ENCODE data around the gene EDEM2. TPM values are rescaled to one million over a fixed set of nuclear protein-coding genes. Genes with fewer than 3 reads are reported as not detected.
A peak's percentile ranks its signal among the peaks of the same experiment; 100 is the strongest.

Gene EDEM2
- total and polyA plus RNA-seq, 9 donors = 6.4 to 19.4 (median 13.4) TPM

- H3K36me3 ChIP-seq = no peaks in the 10 kb centered on the region
- no peaks in the 10 kb centered on the region for H3K27me3 ChIP-seq
- peaks cover 6% of the 10 kb centered on the region for H3K4me1 ChIP-seq (ENCODE audit: insufficient read depth)
- H3K9me3 ChIP-seq = no peaks in the 10 kb centered on the region
- 46 to 62% (median 56%) methylated on average over 6 of the region's 6 CpGs for WGBS, 3 donors
- TF ChIP-seq EP300 (IDR thresholded peaks at IDR 0.05) (no peak), POLR2A (IDR thresholded peaks at IDR 0.05) (no peak), CTCF (IDR thresholded peaks at IDR 0.05) (no peak)
- DNase-seq = peak in 2 of 5 donors; percentile 33 to 39
- H3K4me3 ChIP-seq = no peak overlapping the region
- intact Hi-C loops (cut with DNase I) = loop anchor here in 1 of 4 donors (5.0 kb wide), 1 partner anchor 268 kb away; no protein-coding TSS in a partner anchor
- H3K27ac ChIP-seq = peak overlapping the region in 1 of 2 donors; percentile 76
These were observed 12.3 kb downstream of the EDEM2 start for GRCh38 chr20:35134880-35135279.

GRCh38 chr20:35134472-35134871 is 12.7 kb downstream of the EDEM2 start:
- no peak overlapping the region for H3K4me3 ChIP-seq
- no peaks in the 10 kb centered on the region for H3K36me3 ChIP-seq
- intact Hi-C loops (cut with DNase I) = loop anchor here in 1 of 4 donors (5.0 kb wide), 1 partner anchor 267 kb away; no protein-coding TSS in a partner anchor

DNA sequence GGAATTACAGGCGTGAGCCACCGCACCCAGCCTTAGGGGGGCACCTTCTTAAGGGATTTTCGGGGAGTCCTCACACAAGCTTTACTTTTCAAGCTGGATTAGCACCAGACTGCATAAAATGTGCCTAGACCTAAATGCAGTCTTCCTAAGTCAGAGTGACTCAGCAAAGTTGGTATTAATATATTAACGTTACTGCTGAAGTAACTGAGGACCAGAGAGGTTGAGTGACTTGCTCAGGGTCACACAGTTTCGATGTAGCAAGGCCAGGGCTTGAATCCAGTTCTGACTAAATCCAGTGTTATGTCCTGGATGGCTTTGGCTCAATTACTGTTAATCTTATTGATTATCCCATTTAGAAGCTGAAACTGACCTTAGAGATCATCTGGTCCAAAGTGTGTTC is 13.4 kb downstream of the EDEM2 start:
- Histone ChIP-seq H3K4me3 (no peak overlapping the region), H3K4me1 (ENCODE audit: insufficient read depth) (peaks cover 6% of the 10 kb centered on the region), H3K27ac (no peak overlapping the region), H3K27me3 (no peaks in the 10 kb centered on the region), H3K9me3 (no peaks in the 10 kb centered on the region), H3K36me3 (no peaks in the 10 kb centered on the region)
- intact Hi-C loops (cut with DNase I) = loop anchor here in 1 of 4 donors (5.0 kb wide), 1 partner anchor 266 kb away; no protein-coding TSS in a partner anchor
- no peak for TF ChIP-seq EP300 (IDR thresholded peaks at IDR 0.05)
- TF ChIP-seq CTCF (IDR thresholded peaks at IDR 0.05) = no peak
- TF ChIP-seq POLR2A (IDR thresholded peaks at IDR 0.05) = no peak
- no peak for DNase-seq
- 81 to 85% (median 82%) methylated on average over 5 of the region's 5 CpGs for WGBS, 3 donors

More at GRCh38 chr20:35134472-35134871, 12.7 kb downstream of the EDEM2 start:
- 11 to 43% (median 12%) methylated on average over 8 to 9 of the region's 9 CpGs for WGBS, 3 donors
- Histone ChIP-seq H3K27ac (peak overlapping the region in 1 of 2 donors; percentile 76), H3K27me3 (no peaks in the 10 kb centered on the region), H3K4me1 (ENCODE audit: insufficient read depth) (peaks cover 6% of the 10 kb centered on the region), H3K9me3 (no peaks in the 10 kb centered on the region)
- DNase-seq = peak; percentile 66 to 81 (median 75)
- no peak for TF ChIP-seq EP300 (IDR thresholded peaks at IDR 0.05)
- no peak for TF ChIP-seq CTCF (IDR thresholded peaks at IDR 0.05)
- TF ChIP-seq POLR2A (IDR thresholded peaks at IDR 0.05) = no peak

GRCh38 chr20:35133031-35133430 is 14.1 kb downstream of the EDEM2 start:
- no peak overlapping the region for H3K27ac ChIP-seq
- H3K36me3 ChIP-seq = no peaks in the 10 kb centered on the region
- TF ChIP-seq EP300 (IDR thresholded peaks at IDR 0.05) = no peak
- TF ChIP-seq POLR2A (IDR thresholded peaks at IDR 0.05) = no peak
- TF ChIP-seq CTCF (IDR thresholded peaks at IDR 0.05) = no peak
- intact Hi-C loops (cut with DNase I) = loop anchor here in 1 of 4 donors (5.0 kb wide), 1 partner anchor 266 kb away; no protein-coding TSS in a partner anchor
- no peak for DNase-seq
- peaks cover 6% of the 10 kb centered on the region for H3K4me1 ChIP-seq (ENCODE audit: insufficient read depth)
- whole genome bisulfite sequencing, 3 donors = 92 to 93% (median 92%) methylated on average over 5 of the region's 5 CpGs
- no peak overlapping the region for H3K4me3 ChIP-seq
- no peaks in the 10 kb centered on the region for H3K9me3 ChIP-seq
- H3K27me3 ChIP-seq = no peaks in the 10 kb centered on the region

Data from ovary (tissue), 9 donors.